Spleen (tissue), 7 donors: ENCODE measurements around the gene PCDHB8.

Experiments used
- CTCF ChIP-seq, 11 experiments: fragments of 200-600 bp in 7 of 11; fragments of 450-650 bp in 4 of 11; sonication (generic) in 4 of 11; IDR thresholded peaks in 8 of 11; conservative IDR thresholded peaks in 3 of 11; 1 replicate in 7 of 11; 2 replicates in 4 of 11; pipeline versions ENCODE4 v1.4.0 to v1.8.0; 2016 to 2021; ENCODE audit warnings: antibody characterized with exemption in 11 of 11, inconsistent platforms in 4 of 11, mild to moderate bottlenecking in 1 of 11
- POLR2A ChIP-seq, 3 donors: fragments of 450-650 bp; IDR thresholded peaks; one replicate each; pipeline ENCODE4 v1.5.1; 2017; ENCODE audit warnings: antibody characterized with exemption in 3 of 3, mild to moderate bottlenecking in 1 of 3
- POLR2AphosphoS5 ChIP-seq, 3 donors: sonication (generic); formaldehyde crosslinking; IDR thresholded peaks; one replicate each; pipeline ENCODE4 v1.5.1; 2017; ENCODE audit warnings: antibody characterized with exemption in 3 of 3
- donor health status: DM: no; HTN: no; CAD: no; lungs with moderate emphysema.
- donor health status: DM: no; HTN: no; CAD: no.
- donor health status: DM: no; HTN: no; CAD: no.

DNA sequence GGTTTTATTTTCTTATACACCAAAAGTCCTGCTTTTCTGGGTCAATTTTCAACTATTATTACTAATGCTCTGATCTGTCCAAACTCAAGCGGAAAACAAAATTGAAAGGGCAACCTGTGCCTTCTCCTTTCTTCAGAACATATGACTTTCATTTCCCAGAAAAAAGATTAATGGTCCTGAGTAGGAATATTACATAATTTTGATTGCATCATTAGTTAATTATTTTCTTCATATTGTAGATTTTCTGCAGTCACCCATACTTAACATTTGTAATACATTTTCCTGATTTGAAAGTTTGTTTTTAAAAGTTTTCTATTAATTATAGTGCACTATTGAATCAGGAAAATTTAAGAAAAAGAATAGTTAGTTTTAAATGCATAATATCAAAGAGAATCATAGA lies 1.7 kb upstream of the PCDHB8 start:
- TF ChIP-seq CTCF (IDR thresholded peaks at IDR 0.05 in 8 of 11, conservative IDR thresholded peaks at IDR 0.05 in 3 of 11): no peak
- no peak for TF ChIP-seq POLR2AphosphoS5 (IDR thresholded peaks at IDR 0.05)
- TF ChIP-seq POLR2A (IDR thresholded peaks at IDR 0.05): no peak
